Upper lobe of left lung (tissue), 6 donors: ENCODE measurements around the gene BOC. TPM values are rescaled to one million over a fixed set of nuclear protein-coding genes. Genes with fewer than 3 reads are reported as not detected.
A peak's percentile ranks its signal among the peaks of the same experiment; 100 is the strongest.

Experiments
- ATAC-seq, 2 donors: fragments of 200-7000 bp; cut with Tn5 transposase; one replicate each; pipeline ENCODE4 v1.9.1; 2022; ENCODE audit warnings: mild to moderate bottlenecking in 2 of 2, moderate library complexity in 2 of 2; ENCODE audit not compliant: low FRiP score in 2 of 2
- DNase-seq, 2 donors: peaks; one replicate each; pipeline ENCODE4 v3.0.0-alpha.2; 2019 to 2020
- H3K27ac ChIP-seq, 4 donors: fragments of 200-600 bp; sonication (generic); one replicate each; pipeline ENCODE4 v1.5.1; 2016 to 2019
- H3K27me3 ChIP-seq, 4 donors: fragments of 200-600 bp; sonication (generic); one replicate each; pipeline ENCODE4 v1.5.1; 2017 to 2019
- H3K36me3 ChIP-seq, 4 donors: fragments of 200-600 bp; sonication (generic); one replicate each; pipeline ENCODE4 v1.5.1; 2016 to 2019
- H3K4me1 ChIP-seq, 4 donors: fragments of 200-600 bp; sonication (generic); one replicate each; pipeline ENCODE4 v1.5.1; 2018 to 2019
- H3K4me3 ChIP-seq, 4 donors: fragments of 200-600 bp; sonication (generic); one replicate each; pipeline ENCODE4 v1.5.1; 2017 to 2019; ENCODE audit warnings: mild to moderate bottlenecking in 2 of 4, moderate library complexity in 1 of 4
- H3K9me3 ChIP-seq, 4 donors: fragments of 200-600 bp; sonication (generic); one replicate each; pipeline ENCODE4 v1.5.1; 2018 to 2019
- EP300 ChIP-seq, 4 donors: sonication (generic); formaldehyde crosslinking; IDR thresholded peaks; one replicate each; pipeline ENCODE4 v1.5.1; 2017; ENCODE audit warnings: antibody characterized with exemption in 4 of 4, control low read depth in 2 of 4
- POLR2A ChIP-seq, 4 donors: fragments of 450-650 bp; IDR thresholded peaks; one replicate each; pipeline ENCODE4 v1.5.1; 2016 to 2017; ENCODE audit warnings: antibody characterized with exemption in 4 of 4, mild to moderate bottlenecking in 2 of 4
- POLR2AphosphoS5 ChIP-seq, 2 donors: sonication (generic); formaldehyde crosslinking; IDR thresholded peaks; one replicate each; pipeline ENCODE4 v1.5.1; 2017; ENCODE audit warnings: antibody characterized with exemption in 2 of 2
- WGBS, 2 donors: methylation state at CpG; one replicate each; pipeline ENCODE4 v1.1.5; 2017 to 2018; 5-methylcytosine and 5-hydroxymethylcytosine counted together
- total RNA-seq, 6 donors: library from RNA; depleted of rRNA in 4 of 6; stranded (reverse); fragments of >200 nt in 4 of 6; gene quantifications; one replicate each; pipeline versions ENCODE4 v1.1.0 to v1.2.1, GENCODE V29; 2016 to 2021
- TF ChIP-seq, protein P1 (sequence below), 6 experiments: fragments of 450-650 bp in 4 of 6; fragments of 200-600 bp in 2 of 6; sonication (generic) in 2 of 6; IDR thresholded peaks; one replicate each; pipeline ENCODE4 v1.5.1; 2016 to 2019; ENCODE audit warnings: antibody characterized with exemption in 6 of 6
- donor health status: DM: no; HTN: no; CAD: no; lungs with moderate emphysema.
- donor health status: DM: no; HTN: yes; CAD: no; lungs with severe emphysema.

BOC gene
- total RNA-seq, 6 donors from 2014 or later: 2.6 to 18.3 (median 4.5) TPM

- H3K27ac ChIP-seq: no peak overlapping the region
- TF ChIP-seq POLR2A (IDR thresholded peaks at IDR 0.05): no peak
- no peak for TF ChIP-seq POLR2AphosphoS5 (IDR thresholded peaks at IDR 0.05)
- TF ChIP-seq, protein P1, sequence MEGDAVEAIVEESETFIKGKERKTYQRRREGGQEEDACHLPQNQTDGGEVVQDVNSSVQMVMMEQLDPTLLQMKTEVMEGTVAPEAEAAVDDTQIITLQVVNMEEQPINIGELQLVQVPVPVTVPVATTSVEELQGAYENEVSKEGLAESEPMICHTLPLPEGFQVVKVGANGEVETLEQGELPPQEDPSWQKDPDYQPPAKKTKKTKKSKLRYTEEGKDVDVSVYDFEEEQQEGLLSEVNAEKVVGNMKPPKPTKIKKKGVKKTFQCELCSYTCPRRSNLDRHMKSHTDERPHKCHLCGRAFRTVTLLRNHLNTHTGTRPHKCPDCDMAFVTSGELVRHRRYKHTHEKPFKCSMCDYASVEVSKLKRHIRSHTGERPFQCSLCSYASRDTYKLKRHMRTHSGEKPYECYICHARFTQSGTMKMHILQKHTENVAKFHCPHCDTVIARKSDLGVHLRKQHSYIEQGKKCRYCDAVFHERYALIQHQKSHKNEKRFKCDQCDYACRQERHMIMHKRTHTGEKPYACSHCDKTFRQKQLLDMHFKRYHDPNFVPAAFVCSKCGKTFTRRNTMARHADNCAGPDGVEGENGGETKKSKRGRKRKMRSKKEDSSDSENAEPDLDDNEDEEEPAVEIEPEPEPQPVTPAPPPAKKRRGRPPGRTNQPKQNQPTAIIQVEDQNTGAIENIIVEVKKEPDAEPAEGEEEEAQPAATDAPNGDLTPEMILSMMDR (IDR thresholded peaks at IDR 0.05): no peak
- no peak for TF ChIP-seq EP300 (IDR thresholded peaks at IDR 0.05)
These were observed 15.1 kb downstream of the BOC start for GRCh38 chr3:113226491-113226890.

DNA sequence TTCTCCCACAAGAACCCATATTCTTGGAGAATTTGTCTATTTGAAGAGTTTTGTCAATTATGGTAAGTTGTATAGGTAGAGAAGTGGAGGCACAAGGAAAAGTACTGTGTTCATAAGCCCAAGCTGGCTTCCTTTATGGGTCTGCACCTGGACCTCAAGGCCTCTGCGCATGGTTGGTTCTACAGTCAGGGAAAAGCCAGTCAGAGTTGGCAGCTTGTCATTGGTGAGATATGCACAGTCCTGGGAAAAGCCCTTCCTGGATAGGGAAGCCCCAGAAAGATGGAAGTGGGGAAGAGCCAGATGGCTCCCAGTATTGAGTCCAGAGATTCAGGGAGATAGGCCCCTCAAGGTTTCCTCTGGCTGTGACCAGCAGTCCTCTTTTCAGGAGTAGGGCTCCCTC lies 15.8 kb downstream of the BOC start:
- H3K36me3 ChIP-seq: no peaks in the 10 kb centered on the region
- H3K9me3 ChIP-seq: no peaks in the 10 kb centered on the region
- no peak overlapping the region for H3K4me3 ChIP-seq
- TF ChIP-seq EP300 (IDR thresholded peaks at IDR 0.05) (no peak), POLR2AphosphoS5 (IDR thresholded peaks at IDR 0.05) (no peak), POLR2A (IDR thresholded peaks at IDR 0.05) (no peak)
- TF ChIP-seq, protein P1 (IDR thresholded peaks at IDR 0.05): no peak
- H3K27me3 ChIP-seq: no peaks in the 10 kb centered on the region
- H3K4me1 ChIP-seq: peaks cover 0 to 8% (median 2%) of the 10 kb centered on the region in 4 donors
- DNase-seq: no peak
- WGBS, 2 donors: 92 to 95% methylated on average over 1 of the region's 1 CpG
- no peak overlapping the region for H3K27ac ChIP-seq
- no peak for ATAC-seq

More at GRCh38 chr3:113226491-113226890, 15.1 kb downstream of the BOC start:
- ATAC-seq (no peak), DNase-seq (no peak)
- 89 to 90% methylated on average over 3 of the region's 3 CpGs for WGBS, 2 donors
- Histone ChIP-seq H3K4me1 (peaks cover 0 to 8% (median 2%) of the 10 kb centered on the region in 4 donors), H3K9me3 (no peaks in the 10 kb centered on the region), H3K27me3 (no peaks in the 10 kb centered on the region), H3K36me3 (no peaks in the 10 kb centered on the region), H3K4me3 (no peak overlapping the region)

GRCh38 chr3:113228498-113229286 lies 17.3 kb downstream of the BOC start:
- H3K27ac ChIP-seq: no peak overlapping the region
- no peaks in the 10 kb centered on the region for H3K9me3 ChIP-seq
- peak in 1 of 2 donors; percentile 26 for ATAC-seq
- 59 to 83% methylated on average over 3 to 6 of the region's 6 CpGs for whole genome bisulfite sequencing, 2 donors
- DNase-seq: no peak
- H3K27me3 ChIP-seq: no peaks in the 10 kb centered on the region
- no peaks in the 10 kb centered on the region for H3K36me3 ChIP-seq
- no peak overlapping the region for H3K4me3 ChIP-seq
- no peak for TF ChIP-seq POLR2AphosphoS5 (IDR thresholded peaks at IDR 0.05)
- no peak for TF ChIP-seq EP300 (IDR thresholded peaks at IDR 0.05)
- TF ChIP-seq, protein P1 (IDR thresholded peaks at IDR 0.05): no peak
- no peak for TF ChIP-seq POLR2A (IDR thresholded peaks at IDR 0.05)
- peaks cover 0 to 5% (median under 1%) of the 10 kb centered on the region in 4 donors for H3K4me1 ChIP-seq

- no peak for TF ChIP-seq EP300 (IDR thresholded peaks at IDR 0.05)
- no peak for TF ChIP-seq POLR2A (IDR thresholded peaks at IDR 0.05)
- TF ChIP-seq, protein P1 (IDR thresholded peaks at IDR 0.05): no peak
- no peak for TF ChIP-seq POLR2AphosphoS5 (IDR thresholded peaks at IDR 0.05)
- no peak for ATAC-seq
- no peak for DNase-seq
- Histone ChIP-seq H3K4me3 (no peak overlapping the region), H3K36me3 (no peaks in the 10 kb centered on the region), H3K4me1 (peaks cover 0 to 9% (median 3%) of the 10 kb centered on the region in 4 donors), H3K9me3 (no peaks in the 10 kb centered on the region), H3K27ac (no peak overlapping the region), H3K27me3 (no peaks in the 10 kb centered on the region)
- WGBS, 2 donors: 83 to 100% methylated on average over 1 of the region's 1 CpG
These were observed 20.0 kb downstream of the BOC start for GRCh38 chr3:113231391-113231790.
